ENCODE results near the gene ALKBH5. TPM values are rescaled to one million over a fixed set of nuclear protein-coding genes. Genes with fewer than 3 reads are reported as not detected.

Gene ALKBH5
- total and polyA plus RNA-seq, 2 experiments from 2014 or later, result 32.2 to 117 TPM

DNA sequence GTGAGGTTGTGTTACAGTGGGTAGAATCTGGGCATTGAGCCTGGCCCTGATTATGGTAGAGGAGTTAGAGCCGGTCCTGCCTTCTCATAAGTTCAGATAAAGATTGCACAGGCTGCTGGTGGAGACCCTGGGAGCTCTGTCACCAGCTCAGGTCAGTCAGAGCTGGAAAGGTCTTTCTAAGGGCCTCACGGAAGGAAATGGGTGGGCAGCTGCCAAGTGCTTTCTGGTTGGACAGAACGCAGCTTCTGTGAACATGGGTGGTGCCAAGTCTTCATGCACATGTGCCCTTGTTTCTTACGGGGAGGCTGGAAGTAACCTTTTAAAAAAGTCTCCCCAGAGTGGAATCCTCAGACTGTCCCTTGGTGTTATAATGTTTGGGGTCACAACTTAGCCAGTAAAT is 14.9 kb downstream of the ALKBH5 start (continued):
- TF ChIP-seq, protein P1, sequence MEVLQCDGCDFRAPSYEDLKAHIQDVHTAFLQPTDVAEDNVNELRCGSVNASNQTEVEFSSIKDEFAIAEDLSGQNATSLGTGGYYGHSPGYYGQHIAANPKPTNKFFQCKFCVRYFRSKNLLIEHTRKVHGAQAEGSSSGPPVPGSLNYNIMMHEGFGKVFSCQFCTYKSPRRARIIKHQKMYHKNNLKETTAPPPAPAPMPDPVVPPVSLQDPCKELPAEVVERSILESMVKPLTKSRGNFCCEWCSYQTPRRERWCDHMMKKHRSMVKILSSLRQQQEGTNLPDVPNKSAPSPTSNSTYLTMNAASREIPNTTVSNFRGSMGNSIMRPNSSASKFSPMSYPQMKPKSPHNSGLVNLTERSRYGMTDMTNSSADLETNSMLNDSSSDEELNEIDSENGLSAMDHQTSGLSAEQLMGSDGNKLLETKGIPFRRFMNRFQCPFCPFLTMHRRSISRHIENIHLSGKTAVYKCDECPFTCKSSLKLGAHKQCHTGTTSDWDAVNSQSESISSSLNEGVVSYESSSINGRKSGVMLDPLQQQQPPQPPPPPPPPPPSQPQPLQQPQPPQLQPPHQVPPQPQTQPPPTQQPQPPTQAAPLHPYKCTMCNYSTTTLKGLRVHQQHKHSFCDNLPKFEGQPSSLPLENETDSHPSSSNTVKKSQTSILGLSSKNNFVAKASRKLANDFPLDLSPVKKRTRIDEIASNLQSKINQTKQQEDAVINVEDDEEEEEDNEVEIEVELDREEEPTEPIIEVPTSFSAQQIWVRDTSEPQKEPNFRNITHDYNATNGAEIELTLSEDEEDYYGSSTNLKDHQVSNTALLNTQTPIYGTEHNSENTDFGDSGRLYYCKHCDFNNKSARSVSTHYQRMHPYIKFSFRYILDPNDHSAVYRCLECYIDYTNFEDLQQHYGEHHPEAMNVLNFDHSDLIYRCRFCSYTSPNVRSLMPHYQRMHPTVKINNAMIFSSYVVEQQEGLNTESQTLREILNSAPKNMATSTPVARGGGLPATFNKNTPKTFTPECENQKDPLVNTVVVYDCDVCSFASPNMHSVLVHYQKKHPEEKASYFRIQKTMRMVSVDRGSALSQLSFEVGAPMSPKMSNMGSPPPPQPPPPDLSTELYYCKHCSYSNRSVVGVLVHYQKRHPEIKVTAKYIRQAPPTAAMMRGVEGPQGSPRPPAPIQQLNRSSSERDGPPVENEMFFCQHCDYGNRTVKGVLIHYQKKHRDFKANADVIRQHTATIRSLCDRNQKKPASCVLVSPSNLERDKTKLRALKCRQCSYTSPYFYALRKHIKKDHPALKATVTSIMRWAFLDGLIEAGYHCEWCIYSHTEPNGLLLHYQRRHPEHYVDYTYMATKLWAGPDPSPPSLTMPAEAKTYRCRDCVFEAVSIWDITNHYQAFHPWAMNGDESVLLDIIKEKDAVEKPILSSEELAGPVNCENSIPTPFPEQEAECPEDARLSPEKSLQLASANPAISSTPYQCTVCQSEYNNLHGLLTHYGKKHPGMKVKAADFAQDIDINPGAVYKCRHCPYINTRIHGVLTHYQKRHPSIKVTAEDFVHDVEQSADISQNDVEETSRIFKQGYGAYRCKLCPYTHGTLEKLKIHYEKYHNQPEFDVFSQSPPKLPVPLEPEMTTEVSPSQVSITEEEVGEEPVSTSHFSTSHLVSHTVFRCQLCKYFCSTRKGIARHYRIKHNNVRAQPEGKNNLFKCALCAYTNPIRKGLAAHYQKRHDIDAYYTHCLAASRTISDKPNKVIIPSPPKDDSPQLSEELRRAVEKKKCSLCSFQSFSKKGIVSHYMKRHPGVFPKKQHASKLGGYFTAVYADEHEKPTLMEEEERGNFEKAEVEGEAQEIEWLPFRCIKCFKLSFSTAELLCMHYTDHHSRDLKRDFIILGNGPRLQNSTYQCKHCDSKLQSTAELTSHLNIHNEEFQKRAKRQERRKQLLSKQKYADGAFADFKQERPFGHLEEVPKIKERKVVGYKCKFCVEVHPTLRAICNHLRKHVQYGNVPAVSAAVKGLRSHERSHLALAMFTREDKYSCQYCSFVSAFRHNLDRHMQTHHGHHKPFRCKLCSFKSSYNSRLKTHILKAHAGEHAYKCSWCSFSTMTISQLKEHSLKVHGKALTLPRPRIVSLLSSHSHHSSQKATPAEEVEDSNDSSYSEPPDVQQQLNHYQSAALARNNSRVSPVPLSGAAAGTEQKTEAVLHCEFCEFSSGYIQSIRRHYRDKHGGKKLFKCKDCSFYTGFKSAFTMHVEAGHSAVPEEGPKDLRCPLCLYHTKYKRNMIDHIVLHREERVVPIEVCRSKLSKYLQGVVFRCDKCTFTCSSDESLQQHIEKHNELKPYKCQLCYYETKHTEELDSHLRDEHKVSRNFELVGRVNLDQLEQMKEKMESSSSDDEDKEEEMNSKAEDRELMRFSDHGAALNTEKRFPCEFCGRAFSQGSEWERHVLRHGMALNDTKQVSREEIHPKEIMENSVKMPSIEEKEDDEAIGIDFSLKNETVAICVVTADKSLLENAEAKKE (CRISPR knock-in tag; IDR thresholded peaks at IDR 0.05), result no peak
- TF ChIP-seq STAT1 (IDR thresholded peaks at IDR 0.05; ENCODE audit: unreplicated experiment) (no peak), NANOG (IDR thresholded peaks at IDR 0.05; ENCODE audit: borderline replicate concordance) (no peak), EZH2 (IDR thresholded peaks at IDR 0.05; ENCODE audit: low read depth, unreplicated experiment) (no peak)
- TF ChIP-seq, protein P2, sequence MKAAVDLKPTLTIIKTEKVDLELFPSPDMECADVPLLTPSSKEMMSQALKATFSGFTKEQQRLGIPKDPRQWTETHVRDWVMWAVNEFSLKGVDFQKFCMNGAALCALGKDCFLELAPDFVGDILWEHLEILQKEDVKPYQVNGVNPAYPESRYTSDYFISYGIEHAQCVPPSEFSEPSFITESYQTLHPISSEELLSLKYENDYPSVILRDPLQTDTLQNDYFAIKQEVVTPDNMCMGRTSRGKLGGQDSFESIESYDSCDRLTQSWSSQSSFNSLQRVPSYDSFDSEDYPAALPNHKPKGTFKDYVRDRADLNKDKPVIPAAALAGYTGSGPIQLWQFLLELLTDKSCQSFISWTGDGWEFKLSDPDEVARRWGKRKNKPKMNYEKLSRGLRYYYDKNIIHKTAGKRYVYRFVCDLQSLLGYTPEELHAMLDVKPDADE (IDR thresholded peaks at IDR 0.05), result no peak

DNA sequence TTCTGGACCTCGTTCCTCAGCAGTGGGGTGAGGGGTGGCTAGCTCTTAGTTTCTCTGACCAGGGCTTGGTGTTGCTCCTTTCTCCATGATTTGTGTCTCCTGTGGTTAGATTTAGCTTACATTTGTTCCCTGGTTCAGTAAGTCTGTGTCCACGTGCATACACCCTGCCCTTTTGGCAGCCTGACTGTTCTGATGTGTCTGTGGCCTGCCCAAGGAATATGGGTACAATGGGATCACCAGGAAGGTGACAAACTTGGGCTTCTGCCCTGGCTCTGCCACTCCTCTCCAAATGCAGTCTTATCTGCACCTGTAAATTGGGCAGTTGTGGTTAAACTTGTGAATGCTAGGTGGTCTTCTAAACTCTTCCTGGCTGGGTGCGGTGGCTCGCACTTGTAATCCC is 17.5 kb downstream of the ALKBH5 start:
- Histone ChIP-seq H3K4me3 (no peak overlapping the region), H3K79me2 (replicated peaks; ENCODE audit: insufficient read depth) (peaks cover 80% of the 10 kb centered on the region), H3K4me1 (ENCODE audit: insufficient read depth) (no peaks in the 10 kb centered on the region), H3K27ac (ENCODE audit: low read depth) (no peak overlapping the region), H3K36me3 (ENCODE audit: insufficient read depth) (no peaks in the 10 kb centered on the region; the same call in 1 of the 2 replicates), H3K27me3 (ENCODE audit: insufficient read depth) (no peaks in the 10 kb centered on the region), H3K4me2 (no peak overlapping the region), H2AFZ (no peak overlapping the region), H3F3A (replicated peaks; ENCODE audit: low read depth) (no peaks in the 10 kb centered on the region), H3K9me2 (ENCODE audit: insufficient read depth) (no peaks in the 10 kb centered on the region), H4K20me1 (replicated peaks; ENCODE audit: insufficient read depth) (peaks cover 55% of the 10 kb centered on the region)
- Mint-ChIP-seq H3K4me1 (peaks cover 4% of the 10 kb centered on the region; the same call in 2 of the 3 replicates), H3K9me3 (no peaks in the 10 kb centered on the region), H3K27me3 (ENCODE audit: insufficient read depth, low read depth, poor library complexity) (peaks cover 3% of the 10 kb centered on the region), H3K36me3 (ENCODE audit: low read depth) (peaks cover 30% of the 10 kb centered on the region), H3K27ac (no peak overlapping the region), H3K4me3 (no peak overlapping the region)
- DNase-seq (ENCODE audit: low spot score), result no peak
- ATAC-seq, result no peak
- TF ChIP-seq REST (IDR thresholded peaks at IDR 0.05; ENCODE audit: unreplicated experiment) (no peak), ZNF331 (CRISPR knock-in tag; IDR thresholded peaks at IDR 0.05; ENCODE audit: low read depth) (no peak), NANOG (IDR thresholded peaks at IDR 0.05; ENCODE audit: borderline replicate concordance) (no peak), ZNF114 (CRISPR knock-in tag; IDR thresholded peaks at IDR 0.05) (no peak), JUNB (IDR thresholded peaks at IDR 0.05; ENCODE audit: unreplicated experiment) (no peak), STAT1 (IDR thresholded peaks at IDR 0.05; ENCODE audit: unreplicated experiment) (no peak), CTCF (conservative IDR thresholded peaks at IDR 0.05; ENCODE audit: low read depth in 2 of 2) (no peak), POLR2AphosphoS5 (IDR thresholded peaks at IDR 0.05; ENCODE audit: low read depth) (no peak), CREB1 (CRISPR knock-in tag; IDR thresholded peaks at IDR 0.05; ENCODE audit: low read depth) (no peak), EZH2 (IDR thresholded peaks at IDR 0.05; ENCODE audit: low read depth, unreplicated experiment) (no peak)

Measured in GM23338 (cell line).